Gastrocnemius medialis (tissue), 4 donors: Measurements from ENCODE around the gene HPCA. TPM values are rescaled to one million over a fixed set of nuclear protein-coding genes. Genes with fewer than 3 reads are reported as not detected.

Source experiments
- ATAC-seq, 2 donors: fragments of 150-250 bp; one replicate each; pipeline ENCODE4 v1.9.1; 2016
- DNase-seq, 2 donors: peaks; one replicate each; pipeline ENCODE4 v3.0.0-alpha.2; 2019
- H3K27ac ChIP-seq, 4 donors: fragments of 200-600 bp; sonication (generic); 1 replicate in 1 of 4; 2 replicates in 3 of 4; pipeline ENCODE4 v1.5.1; 2016 to 2018; ENCODE audit warnings: mild to moderate bottlenecking in 2 of 4, moderate library complexity in 1 of 4
- H3K27me3 ChIP-seq, 3 donors: fragments of 200-600 bp; sonication (generic) in 2 of 3; 1 replicate in 1 of 3; 2 replicates in 2 of 3; pipeline versions ENCODE4 v1.5.1 to v1.6.0; 2016 to 2019; ENCODE audit warnings: mild to moderate bottlenecking in 1 of 3, moderate library complexity in 1 of 3
- H3K36me3 ChIP-seq, 2 donors: fragments of 200-600 bp; sonication (generic) in 1 of 2; one replicate each; pipeline ENCODE4 v1.5.1; 2017 to 2018
- H3K4me1 ChIP-seq, 2 donors: fragments of 200-600 bp; sonication (generic) in 1 of 2; one replicate each; pipeline ENCODE4 v1.5.1; 2016 to 2017; ENCODE audit warnings: mild to moderate bottlenecking in 2 of 2
- H3K4me3 ChIP-seq, 4 donors: fragments of 200-600 bp; sonication (generic) in 3 of 4; 1 replicate in 1 of 4; 2 replicates in 3 of 4; pipeline ENCODE4 v1.5.1; 2016 to 2019; ENCODE audit warnings: mild to moderate bottlenecking in 2 of 4
- H3K9me3 ChIP-seq, 3 donors: fragments of 200-600 bp; sonication (generic) in 2 of 3; 1 replicate in 1 of 3; 2 replicates in 2 of 3; pipeline ENCODE4 v1.5.1; 2016 to 2019
- CTCF ChIP-seq, 5 experiments: fragments of 450-650 bp in 3 of 5; fragments of 200-600 bp in 2 of 5; sonication (generic) in 2 of 5; IDR thresholded peaks in 4 of 5; conservative IDR thresholded peaks in 1 of 5; 1 replicate in 4 of 5; 2 replicates in 1 of 5; pipeline ENCODE4 v1.5.1; 2016 to 2019; ENCODE audit warnings: antibody characterized with exemption in 5 of 5, mild to moderate bottlenecking in 3 of 5, moderate library complexity in 3 of 5
- POLR2A ChIP-seq, 2 donors: fragments of 450-650 bp; IDR thresholded peaks; one replicate each; pipeline ENCODE4 v1.6.1; 2017; ENCODE audit warnings: antibody characterized with exemption in 2 of 2, mild to moderate bottlenecking in 2 of 2, moderate library complexity in 2 of 2
- in situ Hi-C, 4 donors: fragments of 200-750 bp; cut with MboI; loops; one replicate each; pipeline versions ENCODE4 v1.15.0 to v1.8.0; 2017; ENCODE audit warnings: low sequenced_read_pairs in 4 of 4
- intact Hi-C: fragments of 100-400 bp; cut with DNase I; formaldehyde crosslinking; loops from one replicate; pipeline ENCODE4 v1.15.1; 2023; ENCODE audit warnings: low total_unique reads
- total RNA-seq, 4 donors: library from RNA; depleted of rRNA; stranded (reverse); fragments of >200 nt; gene quantifications; one replicate each; pipeline versions ENCODE4 v1.1.0 to v1.2.3, GENCODE V29; 2016

Gene HPCA
- not detected for total RNA-seq

GRCh38 chr1:32886004-32886827 is at the start of gene HPCA:
HPCA (plus strand) TSS chr1:32886491; CDS start chr1:32888899, 2,408 bp downstream.
- Histone ChIP-seq H3K36me3 (no peaks in the 10 kb centered on the region), H3K27ac (no peak within 1 kb of the TSS), H3K4me3 (no peak within 1 kb of the TSS), H3K27me3 (peaks cover 24 to 29% (median 25%) of the 10 kb centered on the region in 3 donors), H3K4me1 (peaks cover 11 to 14% of the 10 kb centered on the region in 2 donors), H3K9me3 (no peaks in the 10 kb centered on the region)
- DNase-seq (no peak), ATAC-seq (peak in 1 of 2 donors; percentile 34)
- in situ Hi-C loops = no loop called here
- intact Hi-C loops = no loop called here
- TF ChIP-seq CTCF (IDR thresholded peaks at IDR 0.05 in 4 of 5, conservative IDR thresholded peaks at IDR 0.05 in 1 of 5) = peak in 3 of 5 experiments; percentile 18 to 46 (median 40)
- TF ChIP-seq POLR2A (IDR thresholded peaks at IDR 0.05) = no peak

GRCh38 chr1:32848354-32849063 is 37.8 kb upstream of the HPCA start:
- no peak for TF ChIP-seq CTCF (IDR thresholded peaks at IDR 0.05 in 4 of 5, conservative IDR thresholded peaks at IDR 0.05 in 1 of 5)
- no peak for ATAC-seq
- Histone ChIP-seq H3K36me3 (peaks cover 0 to 24% of the 10 kb centered on the region in 2 donors), H3K4me3 (no peak overlapping the region), H3K9me3 (no peaks in the 10 kb centered on the region), H3K4me1 (no peaks in the 10 kb centered on the region), H3K27ac (no peak overlapping the region), H3K27me3 (no peaks in the 10 kb centered on the region)
- no peak for DNase-seq
- intact Hi-C loops = no loop called here
- in situ Hi-C loops = no loop called here

- Histone ChIP-seq H3K4me3 (no peak overlapping the region), H3K9me3 (no peaks in the 10 kb centered on the region), H3K4me1 (peaks cover 11 to 32% of the 10 kb centered on the region in 2 donors), H3K36me3 (peaks cover 0 to 34% of the 10 kb centered on the region in 2 donors), H3K27me3 (no peaks in the 10 kb centered on the region), H3K27ac (no peak overlapping the region)
- ATAC-seq = no peak
- intact Hi-C loops (no loop called here), in situ Hi-C loops (no loop called here)
- DNase-seq = no peak
- TF ChIP-seq POLR2A (IDR thresholded peaks at IDR 0.05) (no peak), CTCF (IDR thresholded peaks at IDR 0.05 in 4 of 5, conservative IDR thresholded peaks at IDR 0.05 in 1 of 5) (no peak)
These were observed 30.3 kb upstream of the HPCA start for GRCh38 chr1:32855861-32856617.

- no peak for TF ChIP-seq CTCF (IDR thresholded peaks at IDR 0.05 in 4 of 5, conservative IDR thresholded peaks at IDR 0.05 in 1 of 5)
- no peak for TF ChIP-seq POLR2A (IDR thresholded peaks at IDR 0.05)
- DNase-seq = no peak
These were observed 28.2 kb upstream of the HPCA start for GRCh38 chr1:32858136-32858535.

More at GRCh38 chr1:32858136-32858535, 28.2 kb upstream of the HPCA start:
- H3K4me1 ChIP-seq = peaks cover 11 to 48% of the 10 kb centered on the region in 2 donors
- H3K27me3 ChIP-seq = no peaks in the 10 kb centered on the region
- no peak for ATAC-seq
- in situ Hi-C loops (no loop called here), intact Hi-C loops (no loop called here)
- H3K27ac ChIP-seq = no peak overlapping the region
- H3K4me3 ChIP-seq = no peak overlapping the region
- peaks cover 0 to 30% of the 10 kb centered on the region in 2 donors for H3K36me3 ChIP-seq
- H3K9me3 ChIP-seq = no peaks in the 10 kb centered on the region
